ENCODE results near the gene GRK2.

DNA sequence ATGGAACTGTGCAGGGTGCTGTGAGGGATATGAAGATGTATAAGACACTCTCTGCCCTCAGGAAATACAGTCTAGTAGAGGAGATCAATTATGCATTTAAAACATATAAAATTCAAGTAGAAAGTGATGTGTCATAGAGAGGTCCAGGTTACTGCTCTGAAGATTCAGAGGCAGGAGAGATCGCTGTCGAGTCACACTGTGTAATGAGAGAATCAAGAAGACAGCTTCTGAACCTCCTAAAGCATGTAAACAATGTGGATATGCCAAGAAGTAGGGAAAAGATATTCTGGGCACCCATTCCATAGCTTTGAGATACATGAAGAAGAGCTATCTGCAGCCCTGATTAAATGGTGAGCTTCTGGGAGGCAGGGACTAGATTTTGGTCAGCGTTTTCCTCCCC is 53.7 kb downstream of the GRK2 start:
- TF ChIP-seq, protein P1, sequence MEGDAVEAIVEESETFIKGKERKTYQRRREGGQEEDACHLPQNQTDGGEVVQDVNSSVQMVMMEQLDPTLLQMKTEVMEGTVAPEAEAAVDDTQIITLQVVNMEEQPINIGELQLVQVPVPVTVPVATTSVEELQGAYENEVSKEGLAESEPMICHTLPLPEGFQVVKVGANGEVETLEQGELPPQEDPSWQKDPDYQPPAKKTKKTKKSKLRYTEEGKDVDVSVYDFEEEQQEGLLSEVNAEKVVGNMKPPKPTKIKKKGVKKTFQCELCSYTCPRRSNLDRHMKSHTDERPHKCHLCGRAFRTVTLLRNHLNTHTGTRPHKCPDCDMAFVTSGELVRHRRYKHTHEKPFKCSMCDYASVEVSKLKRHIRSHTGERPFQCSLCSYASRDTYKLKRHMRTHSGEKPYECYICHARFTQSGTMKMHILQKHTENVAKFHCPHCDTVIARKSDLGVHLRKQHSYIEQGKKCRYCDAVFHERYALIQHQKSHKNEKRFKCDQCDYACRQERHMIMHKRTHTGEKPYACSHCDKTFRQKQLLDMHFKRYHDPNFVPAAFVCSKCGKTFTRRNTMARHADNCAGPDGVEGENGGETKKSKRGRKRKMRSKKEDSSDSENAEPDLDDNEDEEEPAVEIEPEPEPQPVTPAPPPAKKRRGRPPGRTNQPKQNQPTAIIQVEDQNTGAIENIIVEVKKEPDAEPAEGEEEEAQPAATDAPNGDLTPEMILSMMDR (IDR thresholded peaks at IDR 0.05): no peak
- TF ChIP-seq POLR2A (IDR thresholded peaks at IDR 0.05) (no peak), EP300 (IDR thresholded peaks at IDR 0.05) (no peak), POLR2AphosphoS5 (IDR thresholded peaks at IDR 0.05) (no peak)
